MCF 10A (cell line): ENCODE results near the gene NAT10. TPM values are rescaled to one million over a fixed set of nuclear protein-coding genes. Genes with fewer than 3 reads are reported as not detected.

ENCODE experiments used
- BruUV-seq: library from RNA; stranded (reverse); fragments of 400-500 nt; replicated peaks from 2 replicates; lab custom pipeline; 2021; lab: Mats Ljungman, UMichigan
- CTCF ChIA-PET: fragments of 300-600 bp; sonication (Branson Sonifier 250); formaldehyde crosslinking; extraction: SDS; loops from one replicate; lab custom pipeline; 2021; ENCODE audit warnings: antibody characterized with exemption, inconsistent platforms; lab: Yijun Ruan, JAX
- POLR2A ChIA-PET: fragments of 300-600, 350-650 bp; sonication (Branson Sonifier 250); formaldehyde crosslinking; extraction: SDS; loops from one replicate; lab custom pipeline; 2020; ENCODE audit warnings: antibody characterized with exemption, inconsistent platforms; lab: Yijun Ruan, JAX
- DNase-seq: peaks from one replicate; pipeline ENCODE4 v3.0.0-alpha.2; 2018; ENCODE audit not compliant: unreplicated experiment
- H3K27ac Mint-ChIP-seq: one replicate; pipeline ENCODE4 v1.8.0; 2022; ENCODE audit warnings: mild to moderate bottlenecking, low read depth, mixed read lengths; ENCODE audit not compliant: unreplicated experiment
- H3K27me3 Mint-ChIP-seq: one replicate; pipeline ENCODE4 v1.8.0; 2022; ENCODE audit warnings: mixed read lengths; ENCODE audit not compliant: insufficient read depth, unreplicated experiment
- H3K36me3 Mint-ChIP-seq: one replicate; pipeline ENCODE4 v1.8.0; 2022; ENCODE audit warnings: mild to moderate bottlenecking, moderate library complexity, mixed read lengths; ENCODE audit not compliant: insufficient read depth, unreplicated experiment
- H3K4me1 Mint-ChIP-seq: one replicate; pipeline ENCODE4 v1.8.0; 2022; ENCODE audit warnings: mixed read lengths; ENCODE audit not compliant: insufficient read depth, unreplicated experiment
- H3K4me3 Mint-ChIP-seq: one replicate; pipeline ENCODE4 v1.8.0; 2022; ENCODE audit warnings: mild to moderate bottlenecking, moderate library complexity, mixed read lengths; ENCODE audit not compliant: unreplicated experiment
- H3K9me3 Mint-ChIP-seq: one replicate; pipeline ENCODE4 v1.8.0; 2022; ENCODE audit warnings: mixed read lengths; ENCODE audit not compliant: unreplicated experiment
- intact Hi-C: fragments of 100-400 bp; cut with micrococcal nuclease; formaldehyde crosslinking; loops from 2 replicates; pipeline ENCODE4 v1.14.1; 2022
- total RNA-seq: library from RNA; stranded (reverse); gene quantifications from 2 replicates; pipeline ENCODE4 v1.2.3, GENCODE V29; 2022
- TF ChIP-seq, protein P1 (sequence below): fragments of 200-600 bp; IDR thresholded peaks from one replicate; pipeline ENCODE4 v1.8.0; 2022; ENCODE audit warnings: antibody characterized with exemption, mild to moderate bottlenecking; ENCODE audit not compliant: unreplicated experiment

The NAT10 gene
- total RNA-seq, 1 experiment from 2014 or later: 89.5 TPM

- Mint-ChIP-seq H3K9me3 (no peaks in the 10 kb centered on the region), H3K4me1 (peaks cover 3% of the 10 kb centered on the region), H3K36me3 (peaks cover 7% of the 10 kb centered on the region), H3K27me3 (no peaks in the 10 kb centered on the region), H3K4me3 (no peak overlapping the region), H3K27ac (no peak overlapping the region)
- BruUV-seq: no TSS peak
- TF ChIP-seq, protein P1, sequence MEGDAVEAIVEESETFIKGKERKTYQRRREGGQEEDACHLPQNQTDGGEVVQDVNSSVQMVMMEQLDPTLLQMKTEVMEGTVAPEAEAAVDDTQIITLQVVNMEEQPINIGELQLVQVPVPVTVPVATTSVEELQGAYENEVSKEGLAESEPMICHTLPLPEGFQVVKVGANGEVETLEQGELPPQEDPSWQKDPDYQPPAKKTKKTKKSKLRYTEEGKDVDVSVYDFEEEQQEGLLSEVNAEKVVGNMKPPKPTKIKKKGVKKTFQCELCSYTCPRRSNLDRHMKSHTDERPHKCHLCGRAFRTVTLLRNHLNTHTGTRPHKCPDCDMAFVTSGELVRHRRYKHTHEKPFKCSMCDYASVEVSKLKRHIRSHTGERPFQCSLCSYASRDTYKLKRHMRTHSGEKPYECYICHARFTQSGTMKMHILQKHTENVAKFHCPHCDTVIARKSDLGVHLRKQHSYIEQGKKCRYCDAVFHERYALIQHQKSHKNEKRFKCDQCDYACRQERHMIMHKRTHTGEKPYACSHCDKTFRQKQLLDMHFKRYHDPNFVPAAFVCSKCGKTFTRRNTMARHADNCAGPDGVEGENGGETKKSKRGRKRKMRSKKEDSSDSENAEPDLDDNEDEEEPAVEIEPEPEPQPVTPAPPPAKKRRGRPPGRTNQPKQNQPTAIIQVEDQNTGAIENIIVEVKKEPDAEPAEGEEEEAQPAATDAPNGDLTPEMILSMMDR: no peak
- ChIA-PET CTCF (interaction anchor here (0.7 to 2.9 kb wide), 4 partner anchors 8 to 347 kb away, joined by 3 to 20 read pairs (median 4); no protein-coding TSS in a partner anchor), POLR2A (no interaction called here)
- peak; percentile 55 for DNase-seq
- intact Hi-C loops: no loop called here
Observed at GRCh38 chr11:34165786-34166555, 60.5 kb downstream of the NAT10 start.

DNA sequence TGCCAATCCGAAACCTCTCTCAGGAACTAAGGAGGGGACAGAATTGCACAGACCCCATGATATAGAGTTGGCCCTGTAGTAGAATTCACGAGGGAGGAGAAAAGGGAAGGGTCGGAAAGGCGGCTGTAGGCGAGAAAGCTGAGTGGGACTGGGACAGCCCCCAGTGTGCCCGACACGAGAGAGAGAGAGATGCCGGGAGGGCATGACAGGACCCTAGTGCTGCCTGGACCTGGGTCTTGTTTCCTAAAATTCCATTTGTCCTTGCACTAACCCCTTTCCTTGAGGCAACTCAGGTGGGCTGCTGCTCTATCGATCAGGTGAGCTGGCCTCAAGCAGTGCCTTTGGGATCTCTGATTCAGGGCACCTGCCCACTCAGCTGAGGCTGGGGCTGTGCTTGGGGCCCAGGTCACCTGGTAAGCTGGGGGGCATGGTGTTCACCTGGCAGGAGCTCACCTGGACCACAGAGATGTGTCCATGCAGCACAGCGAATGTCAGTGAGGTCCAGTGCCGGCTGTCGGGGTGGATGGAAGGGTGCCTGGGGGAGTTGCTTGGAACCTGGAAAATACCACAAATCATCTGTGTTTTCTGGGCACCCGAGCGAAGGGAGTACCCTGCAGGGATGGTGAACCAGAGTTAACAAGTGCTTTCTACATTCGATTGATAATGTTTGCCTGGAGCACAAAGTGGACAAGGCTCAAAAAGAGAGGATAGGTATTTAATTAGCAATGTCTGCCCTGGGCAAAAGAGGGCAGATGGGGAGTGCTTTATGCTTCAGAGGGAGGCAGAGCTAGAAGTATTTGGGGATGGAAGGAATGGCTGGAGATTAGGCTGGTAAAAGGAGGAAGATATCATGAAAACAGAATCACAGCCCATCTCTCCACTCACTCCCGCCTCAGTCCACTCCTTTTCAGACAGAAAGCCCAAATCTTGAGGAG is 61.6 kb downstream of the NAT10 start:
- Mint-ChIP-seq H3K27ac (no peak overlapping the region), H3K27me3 (no peaks in the 10 kb centered on the region), H3K4me1 (peaks cover 3% of the 10 kb centered on the region), H3K36me3 (peaks cover 7% of the 10 kb centered on the region), H3K9me3 (no peaks in the 10 kb centered on the region), H3K4me3 (no peak overlapping the region)
- no TSS peak for BruUV-seq
- ChIA-PET CTCF (interaction anchor here (0.5 to 2.9 kb wide), 8 partner anchors 7 to 206 kb away, joined by 3 to 20 read pairs (median 4); no protein-coding TSS in a partner anchor), POLR2A (no interaction called here)
- TF ChIP-seq, protein P1: no peak
- no peak for DNase-seq
- intact Hi-C loops: no loop called here

- Mint-ChIP-seq H3K9me3 (no peaks in the 10 kb centered on the region), H3K4me1 (peaks cover 3% of the 10 kb centered on the region), H3K27ac (no peak overlapping the region), H3K4me3 (no peak overlapping the region), H3K36me3 (peaks cover 7% of the 10 kb centered on the region), H3K27me3 (no peaks in the 10 kb centered on the region)
- BruUV-seq: no TSS peak
- ChIA-PET CTCF (interaction anchor here (0.6 to 0.8 kb wide), 5 partner anchors 13 to 198 kb away, joined by 3 to 7 read pairs (median 3); no protein-coding TSS in a partner anchor), POLR2A (interaction anchor here (0.7 kb wide), 1 partner anchor 301 kb away, joined by 3 read pairs; no protein-coding TSS in a partner anchor)
- no peak for DNase-seq
- intact Hi-C loops: no loop called here
- TF ChIP-seq, protein P1: no peak
Observed at GRCh38 chr11:34167961-34168360, 62.5 kb downstream of the NAT10 start.
